RWPE1 (cell line): ENCODE data around the gene LHX1.

ENCODE experiments used
- CTCF ChIA-PET: fragments of 350-600 bp; sonication (Branson Sonifier 250); formaldehyde crosslinking; extraction: SDS; loops from one replicate; lab custom pipeline; 2021; lab: Yijun Ruan, JAX
- POLR2A ChIA-PET: fragments of 400-600 bp; formaldehyde crosslinking; extraction: SDS; loops from one replicate; lab custom pipeline; 2020; ENCODE audit warnings: antibody characterized with exemption; ENCODE audit not compliant: low non-redundant PET; lab: Yijun Ruan, JAX
- DNase-seq: peaks from one replicate; pipeline ENCODE4 v3.0.0; 2012; ENCODE audit warnings: low spot score
- H3K27ac ChIP-seq: fragments of 450-650 bp; 2 replicates; pipeline ENCODE4 v1.5.1; 2017
- TF ChIP-seq, protein P1 (sequence below): fragments of 450-650 bp; conservative IDR thresholded peaks from 2 replicates; pipeline ENCODE4 v1.5.1; 2017; ENCODE audit warnings: low read depth, mild to moderate bottlenecking

Gene LHX1

DNA sequence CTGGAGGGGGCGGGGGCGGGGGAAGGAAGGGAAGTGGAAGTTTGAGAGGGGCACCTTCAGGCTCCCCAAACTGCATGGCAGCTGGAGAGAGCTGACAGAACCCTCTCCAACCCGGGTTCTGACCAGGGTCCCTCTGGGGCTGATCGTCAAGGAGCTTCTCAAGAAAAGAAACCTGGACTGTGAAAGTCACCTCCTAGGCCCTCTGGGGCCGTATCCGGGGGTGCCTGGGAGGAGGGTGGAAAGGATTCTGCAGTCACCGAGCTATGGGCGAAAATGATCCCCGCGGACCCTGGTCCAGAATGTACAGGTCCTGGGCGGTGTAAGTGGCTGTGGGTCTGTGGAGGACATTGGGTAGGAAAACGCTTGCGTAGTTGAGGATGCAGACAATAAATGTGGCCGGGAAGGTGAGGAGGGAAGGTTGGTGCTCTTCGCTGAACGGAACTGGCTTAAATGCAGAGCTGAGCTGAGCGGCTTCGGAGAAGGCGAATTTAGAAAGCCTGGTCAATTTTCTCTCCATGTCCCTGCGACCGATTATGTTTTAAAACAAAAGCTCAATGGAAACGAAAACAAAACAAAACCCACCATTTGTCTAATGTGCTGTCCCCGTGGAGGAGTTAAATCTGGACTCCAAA is 3.6 kb upstream of the LHX1 start:
- POLR2A ChIA-PET = no interaction called here

DNA sequence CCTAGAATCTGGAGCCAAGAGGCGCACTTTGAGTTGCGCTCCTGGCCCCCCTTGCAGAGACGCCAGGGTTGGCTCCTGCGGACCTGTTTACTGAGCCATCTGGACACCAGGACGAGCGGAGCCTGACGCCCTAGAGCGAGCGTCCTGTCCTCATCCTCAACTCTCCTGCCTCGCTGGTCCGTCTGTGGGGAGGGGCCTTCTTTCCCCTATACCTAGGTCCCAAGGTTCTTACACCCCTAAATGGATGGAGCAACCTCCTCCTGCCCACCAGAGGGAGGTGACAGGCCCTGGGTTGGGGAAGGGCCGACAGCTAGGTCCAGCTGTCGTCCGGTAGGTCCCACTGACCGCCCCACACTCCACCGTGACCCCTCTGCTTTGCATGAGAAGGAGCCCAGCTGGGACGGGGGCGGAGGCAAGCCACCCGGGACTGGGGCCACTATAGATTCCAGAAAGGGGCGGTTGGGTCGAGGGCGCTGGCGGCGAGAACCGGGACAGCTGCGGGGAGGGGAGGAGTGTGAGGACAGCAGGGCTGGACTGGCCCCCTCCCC is 3.1 kb upstream of the LHX1 start:
- CTCF ChIA-PET = interaction anchor here (0.5 to 0.7 kb wide), 2 partner anchors 309 to 1729 kb away, joined by 3 read pairs; no protein-coding TSS in a partner anchor
- no peak overlapping the region for H3K27ac ChIP-seq
- POLR2A ChIA-PET = no interaction called here
- DNase-seq = no peak
- TF ChIP-seq, protein P1, sequence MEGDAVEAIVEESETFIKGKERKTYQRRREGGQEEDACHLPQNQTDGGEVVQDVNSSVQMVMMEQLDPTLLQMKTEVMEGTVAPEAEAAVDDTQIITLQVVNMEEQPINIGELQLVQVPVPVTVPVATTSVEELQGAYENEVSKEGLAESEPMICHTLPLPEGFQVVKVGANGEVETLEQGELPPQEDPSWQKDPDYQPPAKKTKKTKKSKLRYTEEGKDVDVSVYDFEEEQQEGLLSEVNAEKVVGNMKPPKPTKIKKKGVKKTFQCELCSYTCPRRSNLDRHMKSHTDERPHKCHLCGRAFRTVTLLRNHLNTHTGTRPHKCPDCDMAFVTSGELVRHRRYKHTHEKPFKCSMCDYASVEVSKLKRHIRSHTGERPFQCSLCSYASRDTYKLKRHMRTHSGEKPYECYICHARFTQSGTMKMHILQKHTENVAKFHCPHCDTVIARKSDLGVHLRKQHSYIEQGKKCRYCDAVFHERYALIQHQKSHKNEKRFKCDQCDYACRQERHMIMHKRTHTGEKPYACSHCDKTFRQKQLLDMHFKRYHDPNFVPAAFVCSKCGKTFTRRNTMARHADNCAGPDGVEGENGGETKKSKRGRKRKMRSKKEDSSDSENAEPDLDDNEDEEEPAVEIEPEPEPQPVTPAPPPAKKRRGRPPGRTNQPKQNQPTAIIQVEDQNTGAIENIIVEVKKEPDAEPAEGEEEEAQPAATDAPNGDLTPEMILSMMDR = no peak

More for the DNA sequence above, 3.6 kb upstream of the LHX1 start:
- TF ChIP-seq, protein P1 = no peak
- CTCF ChIA-PET = no interaction called here
- DNase-seq = no peak
- no peak overlapping the region for H3K27ac ChIP-seq

DNA sequence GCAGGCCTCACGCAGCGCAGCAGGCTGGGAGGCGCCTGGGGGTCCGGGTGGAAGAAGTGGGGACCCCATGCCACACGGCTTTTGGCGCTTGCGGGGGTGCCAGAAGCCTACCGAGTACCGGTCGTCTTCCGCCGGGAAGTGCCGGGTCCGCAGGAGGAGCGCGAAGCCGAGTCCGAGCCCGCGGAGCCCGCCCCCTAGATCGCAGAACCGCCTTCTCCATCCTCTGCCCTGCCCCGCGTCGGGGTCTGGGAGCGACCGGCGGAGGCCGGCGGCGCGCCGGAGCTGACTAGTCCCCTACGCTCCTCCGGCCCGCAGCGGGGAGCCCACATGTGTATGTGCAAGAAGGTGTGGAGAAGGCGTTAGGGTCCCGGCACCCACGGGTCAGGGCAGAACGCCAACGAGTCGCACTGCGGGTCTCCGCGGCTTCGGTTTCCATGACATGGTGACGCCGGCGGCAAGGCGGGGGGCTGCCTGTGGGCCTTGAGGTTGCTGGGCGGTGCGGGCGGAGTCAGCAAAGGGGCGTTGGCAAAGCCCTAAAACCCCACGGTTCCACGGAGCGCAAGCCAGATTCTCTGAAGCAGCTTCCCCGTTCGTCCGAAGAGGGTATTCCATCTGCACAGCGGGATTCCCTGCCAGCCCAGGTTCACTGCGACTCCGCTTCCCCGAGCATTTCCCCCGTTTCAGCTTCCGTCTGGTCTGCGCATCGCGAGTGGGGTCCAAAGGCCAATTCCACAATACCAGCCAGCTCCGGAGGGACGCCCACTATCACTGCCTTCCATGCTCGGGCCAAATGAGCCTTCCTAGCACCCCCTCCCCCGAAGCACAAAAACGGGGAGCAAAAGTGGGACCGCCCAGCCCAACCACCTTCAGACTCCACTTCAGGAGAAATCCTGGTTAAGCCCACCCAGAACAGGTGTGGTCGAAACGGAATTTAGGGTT is 2.3 kb upstream of the LHX1 start:
- no peak for DNase-seq
- no peak overlapping the region for H3K27ac ChIP-seq
- ChIA-PET CTCF (interaction anchor here (0.5 to 0.7 kb wide), 3 partner anchors 15 to 1728 kb away, joined by 3 read pairs; no protein-coding TSS in a partner anchor), POLR2A (no interaction called here)
- TF ChIP-seq, protein P1 = no peak

DNA sequence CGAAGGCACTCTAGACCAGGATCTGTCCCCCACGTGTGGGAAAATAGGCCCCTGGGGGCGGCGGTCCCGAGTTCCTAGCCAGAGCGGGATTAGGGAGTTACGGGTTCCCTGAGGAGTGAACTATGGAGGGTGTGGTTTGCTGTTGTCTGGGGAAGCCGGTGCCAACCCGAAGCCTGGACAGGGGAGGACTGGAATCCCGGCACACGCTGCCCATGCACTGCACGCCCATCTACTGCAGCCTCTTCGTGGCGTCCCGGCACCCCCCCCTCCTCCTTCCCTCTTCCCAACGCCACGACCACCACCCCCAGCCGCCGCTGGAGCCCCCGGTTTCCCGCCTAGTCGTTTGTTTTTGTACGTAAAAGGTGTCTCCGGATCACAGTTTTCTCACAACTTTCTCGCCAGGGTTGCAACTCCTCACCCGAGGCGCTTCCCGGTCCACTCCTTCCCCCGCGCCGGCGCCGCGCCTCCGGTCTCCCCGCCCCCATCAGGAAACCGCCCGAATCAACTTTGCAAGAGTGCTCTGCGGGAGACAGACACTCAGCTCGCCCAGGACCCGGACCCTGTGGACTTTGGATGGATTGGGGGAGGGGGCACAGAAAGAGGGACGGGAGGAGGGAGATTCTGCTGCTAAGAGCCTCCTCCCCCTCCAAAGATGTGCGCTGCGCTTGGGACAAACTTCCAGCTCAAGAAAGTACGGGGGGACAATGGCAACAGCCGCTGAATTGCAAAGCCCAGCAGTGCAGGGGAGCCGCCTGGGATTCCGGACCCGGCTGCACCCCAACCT is 1.4 kb upstream of the LHX1 start:
- H3K27ac ChIP-seq = no peak overlapping the region

DNA sequence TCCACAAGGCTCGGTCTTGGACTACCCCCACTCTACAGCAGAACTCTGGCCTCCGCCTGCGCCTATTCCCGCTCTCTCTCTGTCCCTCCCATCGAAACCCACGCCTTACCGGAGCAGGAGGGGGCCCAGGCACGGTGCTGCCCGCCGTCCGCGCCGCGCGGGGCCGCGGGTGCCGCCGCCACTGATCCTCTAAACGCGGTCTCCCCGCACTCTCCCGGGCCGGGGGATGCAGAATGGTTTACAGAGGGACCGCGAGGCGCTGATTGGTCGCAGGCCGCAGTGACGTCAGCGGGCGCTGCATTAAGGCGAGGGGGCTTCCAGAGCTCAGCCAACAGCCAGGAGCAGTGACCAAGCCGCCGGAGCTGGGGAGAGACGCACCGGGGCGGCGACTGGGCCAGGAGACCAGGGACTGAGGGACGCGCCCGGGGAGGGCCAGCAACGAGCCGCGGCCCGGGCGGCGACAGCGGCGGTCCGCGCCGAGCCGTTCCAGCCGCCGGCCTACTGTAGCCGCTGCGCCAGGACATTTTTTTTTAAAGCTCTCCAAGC is 747 bp upstream of the LHX1 start:
- TF ChIP-seq, protein P1 = no peak
- H3K27ac ChIP-seq = no peak overlapping the region
- ChIA-PET POLR2A (no interaction called here), CTCF (no interaction called here)
- no peak for DNase-seq

More for the DNA sequence above, 1.4 kb upstream of the LHX1 start:
- no peak for DNase-seq
- TF ChIP-seq, protein P1 = no peak
- POLR2A ChIA-PET = no interaction called here
- CTCF ChIA-PET = no interaction called here
